ENCODE results near the gene SAFB.

SAFB gene

DNA sequence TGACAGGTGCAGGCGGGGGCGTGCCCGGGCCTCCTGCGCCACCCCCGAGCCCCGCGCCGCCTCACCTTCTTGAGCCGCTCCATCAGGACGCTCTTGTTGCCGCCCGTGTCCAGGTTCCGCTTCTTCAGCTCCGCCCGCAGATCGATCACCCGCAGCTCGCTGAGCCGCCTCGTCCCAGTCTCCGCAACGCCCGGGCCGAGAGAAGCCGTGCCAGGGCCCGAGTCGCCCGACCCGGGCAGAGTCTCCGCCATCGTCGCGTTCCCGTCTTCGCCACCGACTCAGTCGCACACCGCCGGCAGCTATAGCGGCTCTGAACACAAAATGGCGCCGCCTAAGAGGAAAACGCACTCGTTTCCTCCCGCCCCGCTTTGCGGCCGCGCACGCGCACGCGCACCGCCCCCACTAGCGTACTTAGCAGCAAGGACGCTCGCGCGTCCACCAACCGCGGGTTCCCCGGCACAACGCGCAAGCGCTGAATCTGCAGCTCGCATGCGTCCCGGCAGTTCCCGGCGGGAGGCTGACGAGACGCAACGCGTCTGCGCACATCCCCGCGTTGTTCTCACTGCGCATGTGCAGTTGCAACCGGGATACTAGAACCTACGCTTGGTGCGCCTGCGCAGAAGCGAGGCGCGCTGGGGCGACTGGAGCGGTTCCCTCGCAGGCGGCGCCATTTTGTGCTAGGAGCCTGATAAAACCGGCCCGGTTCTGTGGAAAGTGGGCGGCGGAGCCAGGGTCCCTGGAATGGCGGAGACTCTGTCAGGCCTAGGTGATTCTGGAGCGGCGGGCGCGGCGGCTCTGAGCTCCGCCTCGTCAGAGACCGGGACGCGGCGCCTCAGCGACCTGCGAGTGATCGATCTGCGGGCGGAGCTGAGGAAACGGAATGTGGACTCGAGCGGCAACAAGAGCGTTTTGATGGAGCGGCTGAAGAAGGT lies at the start of gene SAFB, which contains the start of gene SAFB2:
Gene SAFB (plus strand): TSS at position 619 of the 932 bp plus-strand sequence. CDS start 123 bp downstream, at position 742.
Gene SAFB2 (minus strand): TSS at position 312 of the 932 bp plus-strand sequence. CDS start 61 bp downstream, at position 251.
- peak; percentile 98 for DNase-seq

DNA sequence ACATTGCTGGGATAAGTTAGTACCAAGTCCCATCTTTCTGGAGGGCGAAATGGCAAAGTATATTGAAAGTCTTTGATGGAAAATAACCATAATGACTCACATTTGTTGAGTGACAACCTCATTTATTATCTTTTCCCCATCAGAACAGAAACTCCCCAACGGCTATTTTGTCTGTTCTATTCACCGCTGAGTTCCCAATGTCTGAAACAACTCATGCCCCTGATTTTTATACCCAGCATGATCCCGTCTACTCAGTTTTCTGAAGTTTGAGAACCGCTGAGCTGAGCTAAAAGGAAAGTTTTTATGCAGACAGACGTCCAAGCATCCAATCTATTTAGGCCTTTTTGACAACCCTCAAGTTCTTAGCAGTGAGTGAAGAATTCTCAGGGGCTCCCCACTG lies 47.3 kb upstream of the SAFB start:
- DNase-seq: no peak

GRCh38 chr19:5578097-5578846 lies 44.6 kb upstream of the SAFB start:
- peak; percentile 53 for DNase-seq

DNA sequence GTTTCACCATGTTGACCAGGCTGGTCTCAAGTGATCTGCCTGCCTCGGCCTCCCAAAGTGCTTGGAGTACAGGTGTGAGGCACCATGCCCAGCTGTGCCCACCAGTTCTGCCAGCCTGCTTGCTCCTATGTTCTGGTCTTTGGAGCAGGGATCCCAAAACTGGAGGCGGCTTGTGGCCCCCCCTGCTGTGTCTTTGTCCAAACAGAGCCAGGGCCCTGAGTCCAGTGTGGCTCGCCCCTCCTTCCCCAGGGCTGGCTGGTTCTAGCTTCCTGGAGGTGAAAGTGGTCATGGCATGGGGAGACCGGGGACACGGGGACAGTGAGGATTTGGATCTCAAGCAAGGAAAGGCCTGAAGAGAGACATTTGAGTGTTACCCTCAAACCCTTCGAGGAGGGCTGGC lies 43.6 kb upstream of the SAFB start:
- DNase-seq: no peak

GRCh38 chr19:5579697-5580096 lies 43.2 kb upstream of the SAFB start:
- DNase-seq: no peak

- peak; percentile 85 for DNase-seq
Measured at GRCh38 chr19:5580161-5580571, 42.7 kb upstream of the SAFB start.

DNA sequence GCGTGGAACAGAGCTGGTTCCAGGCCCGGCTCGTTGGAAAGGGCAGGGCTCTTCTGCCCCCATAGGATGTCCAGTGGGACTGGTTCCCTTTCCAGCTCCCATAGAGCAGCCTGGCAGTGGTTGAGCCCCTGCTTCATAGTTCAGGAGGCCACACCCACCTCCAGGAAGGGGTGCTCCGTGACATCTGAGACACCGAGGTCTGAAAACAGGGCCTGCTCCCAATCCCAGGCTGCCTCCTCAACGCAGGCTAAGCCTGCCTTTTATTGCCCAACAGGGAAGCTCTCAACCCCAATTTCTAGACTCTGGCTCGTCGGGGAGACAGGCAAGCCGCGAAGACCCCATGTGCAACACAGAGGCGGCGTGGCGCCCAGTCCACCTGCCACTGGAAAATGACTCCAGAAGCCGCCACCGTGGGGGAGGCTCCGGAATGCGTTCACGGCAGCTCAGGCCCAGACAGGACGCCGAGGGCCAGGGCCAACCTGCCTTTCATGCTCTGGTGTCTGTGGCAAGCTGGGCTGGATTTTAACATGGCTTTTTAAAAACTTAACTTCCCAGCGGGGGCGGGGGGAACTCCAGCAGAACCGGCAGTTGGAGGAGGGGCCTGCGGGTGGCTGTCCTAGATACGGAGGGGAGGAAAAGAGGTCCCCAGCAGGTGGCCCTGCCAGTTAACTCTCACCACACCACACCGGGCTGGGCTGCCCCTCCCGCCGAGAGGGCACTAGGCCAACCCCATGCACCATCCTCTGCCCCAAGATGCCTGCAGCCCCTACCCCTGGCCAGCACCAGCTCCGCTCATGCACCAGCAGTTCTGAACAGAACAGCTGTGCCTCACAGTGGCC lies 37.2 kb upstream of the SAFB start:
- DNase-seq: no peak

DNA sequence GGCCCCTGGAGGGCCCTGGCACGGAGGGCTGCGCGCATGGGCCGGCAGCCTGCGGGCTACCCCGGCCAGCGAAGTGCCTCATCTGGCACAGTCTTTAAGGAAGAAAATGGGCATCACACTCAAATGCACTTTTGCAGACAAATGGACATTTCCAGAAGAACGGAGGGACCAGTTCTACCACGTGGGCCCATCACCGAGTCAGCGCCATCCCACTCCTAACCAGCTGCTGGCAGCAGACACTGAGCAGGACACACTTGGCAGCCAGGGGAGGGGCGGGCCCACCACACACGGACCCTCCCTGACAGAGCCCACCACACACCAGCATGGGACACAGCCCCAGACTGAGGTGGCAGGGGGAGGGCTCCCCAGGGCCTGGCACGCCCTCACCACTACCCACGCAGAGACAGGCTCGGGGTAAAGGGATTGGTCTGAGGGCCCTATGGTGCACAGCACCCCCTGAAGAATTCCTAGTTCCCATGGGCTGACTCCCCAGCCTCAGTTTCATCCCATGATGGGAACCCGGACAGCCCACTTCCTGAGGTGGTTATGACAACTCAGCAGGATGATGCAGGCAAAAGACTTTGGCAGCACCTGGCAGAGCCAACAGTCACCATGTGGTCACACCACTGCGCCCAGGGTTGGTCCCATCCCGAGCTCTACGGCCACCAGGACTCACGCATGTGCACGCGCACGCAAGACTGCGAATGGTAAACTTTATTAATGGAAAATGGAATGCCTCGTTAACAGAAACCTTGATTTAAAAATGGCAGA lies 36.4 kb upstream of the SAFB start:
- no peak for DNase-seq

DNA sequence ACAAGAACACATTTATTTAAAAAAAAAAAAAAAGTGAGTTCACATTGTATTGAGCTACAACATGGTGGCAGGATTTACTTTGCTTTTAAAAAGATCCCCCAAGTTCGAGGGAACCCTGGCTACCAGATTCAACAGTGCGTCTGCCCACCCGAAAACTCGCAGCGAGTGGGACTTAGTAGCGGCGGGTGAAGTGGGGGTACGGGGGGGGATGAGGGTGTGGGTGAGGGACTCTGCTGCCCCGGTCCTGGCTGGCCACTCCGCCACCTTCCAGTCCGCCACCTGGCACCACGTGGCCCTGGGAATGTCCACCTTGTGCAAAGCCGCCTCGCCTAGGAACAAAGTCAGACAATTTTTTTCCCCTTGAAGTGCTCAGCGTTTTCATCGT lies 35.8 kb upstream of the SAFB start:
- no peak for DNase-seq

- DNase-seq: no peak
Measured at GRCh38 chr19:5587661-5588060, 35.2 kb upstream of the SAFB start.

- DNase-seq: no peak
Measured at GRCh38 chr19:5588441-5588840, 34.4 kb upstream of the SAFB start.

DNA sequence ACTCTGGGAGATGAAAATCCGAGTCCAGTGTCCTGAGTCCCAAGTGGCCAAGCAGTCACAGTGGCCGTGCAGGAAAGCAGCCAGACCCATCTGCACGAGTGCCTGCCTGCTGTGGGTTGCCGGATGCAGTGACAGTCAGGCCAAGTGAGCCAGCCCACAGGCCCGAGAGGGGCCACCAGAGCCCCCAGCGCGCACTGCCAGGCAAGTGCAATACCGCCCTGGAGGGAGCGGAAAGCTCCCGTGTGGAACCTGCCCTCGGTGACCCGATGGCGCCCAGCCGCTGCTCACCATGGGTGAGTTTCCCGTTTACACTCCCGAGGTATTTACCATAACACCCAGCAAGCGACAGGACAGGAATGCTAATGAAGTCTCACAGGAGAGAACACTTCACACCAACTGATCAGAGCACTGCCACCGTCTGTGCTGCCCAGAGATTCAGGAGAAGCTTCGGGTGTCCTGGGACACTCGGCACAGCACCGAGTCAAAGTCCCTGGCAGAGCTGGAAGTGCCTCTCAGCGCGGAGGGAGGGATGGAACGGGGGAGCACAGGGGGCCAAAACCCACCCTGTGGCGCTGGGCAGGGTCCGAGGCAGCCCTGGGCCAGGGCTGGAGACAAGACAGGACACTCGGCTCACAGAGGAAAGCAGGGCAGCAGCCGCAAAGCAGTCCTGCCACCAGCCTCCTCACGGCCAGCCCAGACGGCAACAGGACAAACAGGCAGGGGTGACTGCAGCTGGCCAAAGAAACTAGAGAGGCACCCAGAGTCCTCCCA lies 33.8 kb upstream of the SAFB start:
- DNase-seq: no peak

DNA sequence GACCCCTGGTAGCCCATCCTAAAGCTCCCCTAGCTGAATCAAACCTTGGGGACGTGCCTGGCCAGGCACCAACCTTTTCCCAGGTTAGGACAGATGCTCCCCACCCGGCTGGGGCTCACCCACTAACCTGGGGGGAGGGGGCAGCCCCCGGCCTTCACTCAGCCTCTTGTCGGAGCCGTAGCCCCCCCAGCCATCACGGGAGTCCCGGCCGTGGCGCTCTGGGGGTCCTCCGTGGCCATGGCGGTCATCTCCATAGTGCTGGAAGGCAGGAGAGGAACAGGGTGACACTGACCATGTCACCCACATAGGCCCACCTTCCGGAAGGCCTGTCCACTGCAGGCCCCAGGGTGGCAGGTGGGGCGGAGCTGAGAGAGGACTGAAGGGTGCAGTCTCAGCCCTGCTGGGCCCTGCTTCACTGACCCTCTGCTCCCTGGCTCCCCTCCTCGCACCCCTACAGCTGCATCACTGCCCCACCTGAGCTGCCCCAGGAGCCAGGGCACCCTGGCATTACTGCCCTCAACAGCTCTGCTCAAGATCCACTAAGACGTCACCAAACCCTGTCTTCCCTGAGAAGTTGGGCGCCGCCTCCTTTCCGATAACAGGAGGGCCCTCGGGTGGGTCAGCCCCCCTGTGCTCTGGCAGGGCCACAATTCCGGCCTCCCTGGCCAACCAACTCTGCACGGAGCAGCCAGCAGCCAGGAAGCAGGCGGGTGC lies 32.6 kb upstream of the SAFB start:
- DNase-seq: no peak

DNA sequence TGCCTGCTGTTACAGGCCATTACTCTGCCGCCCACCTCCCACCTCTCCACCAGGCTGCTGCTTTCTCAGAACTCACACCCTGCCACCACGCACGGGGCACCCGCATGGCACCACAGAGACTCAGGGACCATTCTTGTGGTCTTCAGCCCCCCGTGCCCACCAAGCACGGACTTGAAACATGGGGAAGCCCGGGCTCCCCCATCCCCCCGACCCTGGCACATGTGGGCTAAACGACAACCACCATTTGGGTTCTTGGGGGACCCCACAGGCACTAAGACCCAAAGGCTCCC lies 32.1 kb upstream of the SAFB start:
- DNase-seq: no peak

DNA sequence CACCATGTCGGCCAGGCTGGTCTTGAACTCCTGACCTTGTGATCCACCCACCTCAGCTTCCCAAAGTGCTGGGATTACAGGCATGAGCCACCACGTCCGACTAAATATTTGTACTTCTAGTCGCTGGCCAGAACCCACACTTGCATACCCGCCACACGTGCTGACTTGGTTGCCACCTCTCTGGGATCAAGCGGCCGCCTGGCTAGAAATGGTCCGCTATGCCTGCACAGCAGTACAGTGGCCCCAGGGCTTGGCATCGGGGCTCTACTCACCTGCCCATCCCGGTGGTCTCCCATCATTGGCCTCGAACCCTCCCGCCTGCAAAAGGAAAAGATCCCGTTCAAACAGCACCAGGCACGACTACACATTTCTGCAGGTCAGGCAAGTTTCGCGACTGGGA lies 31.4 kb upstream of the SAFB start:
- DNase-seq: no peak

DNA sequence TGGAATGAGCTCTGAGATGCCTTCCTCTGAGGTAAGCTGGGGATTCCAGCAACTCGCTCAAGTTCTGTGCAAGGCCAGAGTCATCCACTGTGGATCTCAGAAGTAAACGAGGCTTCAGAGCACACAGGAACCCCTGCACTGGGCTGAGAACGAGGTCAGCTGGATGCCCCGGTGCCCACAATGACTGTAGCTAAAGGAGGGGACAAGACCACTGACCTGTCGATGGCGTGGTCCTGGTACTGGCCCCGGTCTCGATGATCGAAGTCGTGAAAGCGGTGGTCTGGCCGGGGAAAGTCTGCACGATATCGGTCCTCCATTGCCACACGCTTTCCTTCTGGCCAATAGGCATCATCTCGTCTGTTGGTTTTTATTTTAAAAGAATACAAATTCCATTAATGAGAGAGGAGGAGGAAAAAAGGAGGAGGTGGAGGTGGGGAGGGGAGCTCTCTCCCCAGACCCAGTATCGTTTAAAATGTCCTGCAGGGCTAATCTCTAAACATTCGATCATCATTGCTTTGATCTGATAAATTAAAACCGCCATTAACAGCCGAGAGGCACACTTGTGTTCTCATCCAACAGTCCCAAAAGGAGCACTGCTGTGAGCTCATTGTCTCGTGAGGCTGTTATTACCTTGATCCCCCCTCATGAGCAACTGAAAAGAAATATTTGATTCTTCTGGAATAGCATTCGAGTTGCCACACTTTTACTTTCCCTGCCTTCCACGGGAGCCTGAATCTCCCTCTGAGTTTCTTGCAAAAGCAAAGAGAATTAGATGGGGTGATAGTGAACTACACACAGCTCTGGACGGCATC lies 30.1 kb upstream of the SAFB start:
- DNase-seq: no peak

DNA sequence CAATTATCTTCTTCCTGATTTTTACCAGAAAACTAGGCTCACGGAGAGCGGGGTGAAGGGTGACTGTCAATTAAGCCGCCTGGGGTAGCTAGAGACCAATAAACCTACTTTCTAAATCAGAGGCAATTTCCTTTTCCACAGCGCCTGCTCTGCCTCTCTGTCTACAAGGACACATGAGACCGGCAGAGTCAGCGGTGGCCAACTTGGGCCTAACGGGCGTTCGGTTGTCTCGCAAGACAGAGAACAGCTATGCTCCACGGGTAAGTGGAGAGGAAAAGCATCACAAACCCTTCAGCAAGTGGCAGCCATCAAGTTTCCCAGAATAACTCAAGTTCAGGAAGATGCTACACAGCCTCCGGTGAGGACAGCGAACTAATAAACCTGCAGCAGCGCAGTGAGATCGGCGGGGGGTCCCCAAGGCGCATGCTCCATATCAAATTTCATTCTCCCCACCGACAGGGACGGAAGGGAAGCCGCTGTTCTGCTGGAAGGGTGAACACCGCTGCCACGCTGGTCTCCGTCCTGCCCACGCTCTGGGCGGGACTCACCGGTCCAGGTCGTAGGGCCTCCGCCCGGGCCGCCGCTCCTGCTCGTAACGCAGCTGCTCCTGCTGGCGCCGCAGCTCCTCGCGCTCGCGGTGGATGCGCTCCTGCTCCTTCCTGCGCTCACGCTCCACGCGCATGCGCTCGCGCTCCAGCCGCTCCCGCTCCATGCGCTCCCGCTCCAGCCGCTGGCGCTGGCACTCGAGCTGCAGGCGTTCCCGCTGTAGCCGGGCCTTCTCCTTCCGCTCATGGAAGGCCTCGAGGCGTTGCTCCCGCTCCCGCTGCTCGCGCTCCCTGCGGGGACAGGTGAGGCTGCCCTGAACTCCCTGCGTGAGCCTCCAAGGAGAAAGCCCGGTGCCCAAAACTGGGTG lies 29.3 kb upstream of the SAFB start:
- no peak for DNase-seq

DNA sequence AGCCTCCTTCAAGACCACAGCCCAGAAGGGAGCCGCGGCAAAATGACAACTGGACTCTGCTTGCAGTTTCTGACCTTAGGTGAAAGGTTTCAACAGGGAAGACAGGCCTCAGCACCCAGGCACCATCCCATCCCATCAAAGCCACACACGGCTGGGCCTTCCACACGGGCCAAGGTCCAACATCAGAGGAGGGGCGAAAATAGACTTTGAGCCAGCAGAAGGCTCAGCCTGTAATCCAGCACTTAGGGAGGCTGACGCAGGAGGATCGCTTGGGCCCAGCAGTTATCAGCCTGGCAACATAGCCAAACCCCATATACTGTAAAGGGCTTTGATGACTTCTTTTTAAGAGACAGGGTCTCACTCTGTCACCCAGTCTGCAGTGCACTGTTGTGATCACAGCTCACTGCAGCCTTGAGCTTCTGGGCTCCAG lies 28.3 kb upstream of the SAFB start:
- no peak for DNase-seq

DNA sequence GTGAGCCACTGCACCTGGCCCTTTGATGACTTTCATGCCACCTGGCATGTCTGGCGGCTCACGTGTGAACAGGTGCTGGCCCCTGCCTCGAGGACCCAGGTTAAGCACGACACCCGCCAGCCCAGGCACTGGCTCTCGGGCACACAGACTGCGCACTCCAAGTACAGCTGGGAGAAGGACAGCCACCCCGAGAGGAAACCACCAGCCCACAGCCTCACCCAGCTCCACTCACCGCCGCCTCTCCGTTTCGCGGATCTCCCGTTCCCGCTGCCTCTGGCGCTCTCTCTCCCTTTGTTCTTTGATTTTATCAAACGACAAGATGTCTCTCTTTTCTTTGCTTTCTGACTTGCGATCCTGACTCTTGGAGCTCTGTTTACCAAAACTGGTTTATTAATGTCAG lies 27.8 kb upstream of the SAFB start:
- no peak for DNase-seq
